ENCODE results near the gene AADAT.

Gene AADAT

GRCh38 chr4:170025523-170026252, 64.1 kb downstream of the AADAT start:
- Mint-ChIP-seq H3K4me1 (peaks cover 10% of the 10 kb centered on the region), H3K36me3 (no peaks in the 10 kb centered on the region), H3K27ac (peak overlapping the region; percentile 5), H3K27me3 (peaks cover 2% of the 10 kb centered on the region), H3K4me3 (peak overlapping the region; percentile 84), H3K9me3 (no peaks in the 10 kb centered on the region)

- Mint-ChIP-seq H3K36me3 (no peaks in the 10 kb centered on the region), H3K27ac (no peak overlapping the region), H3K4me3 (no peak overlapping the region), H3K9me3 (no peaks in the 10 kb centered on the region), H3K27me3 (no peaks in the 10 kb centered on the region), H3K4me1 (peaks cover under 1% of the 10 kb centered on the region)
Measured at GRCh38 chr4:170022211-170022610, 67.5 kb downstream of the AADAT start.

- Mint-ChIP-seq H3K27ac (no peak overlapping the region), H3K4me3 (no peak overlapping the region), H3K27me3 (no peaks in the 10 kb centered on the region), H3K4me1 (no peaks in the 10 kb centered on the region), H3K9me3 (no peaks in the 10 kb centered on the region), H3K36me3 (no peaks in the 10 kb centered on the region)
Measured at GRCh38 chr4:170017252-170017651, 72.5 kb downstream of the AADAT start.

- H3K27me3 Mint-ChIP-seq, result no peaks in the 10 kb centered on the region
Measured at GRCh38 chr4:170015285-170015684, 74.5 kb downstream of the AADAT start.

GRCh38 chr4:170014359-170015011, 75.3 kb downstream of the AADAT start:
- no peak overlapping the region for H3K27ac Mint-ChIP-seq
- no peaks in the 10 kb centered on the region for H3K9me3 Mint-ChIP-seq
- no peak overlapping the region for H3K4me3 Mint-ChIP-seq
- no peaks in the 10 kb centered on the region for H3K27me3 Mint-ChIP-seq
- no peaks in the 10 kb centered on the region for H3K36me3 Mint-ChIP-seq
- H3K4me1 Mint-ChIP-seq, result no peaks in the 10 kb centered on the region

More at GRCh38 chr4:170015285-170015684, 74.5 kb downstream of the AADAT start:
- Mint-ChIP-seq H3K27ac (no peak overlapping the region), H3K4me1 (no peaks in the 10 kb centered on the region), H3K9me3 (no peaks in the 10 kb centered on the region), H3K4me3 (no peak overlapping the region), H3K36me3 (no peaks in the 10 kb centered on the region)

- Mint-ChIP-seq H3K4me1 (peaks cover 7% of the 10 kb centered on the region), H3K36me3 (no peaks in the 10 kb centered on the region), H3K27ac (no peak overlapping the region), H3K9me3 (no peaks in the 10 kb centered on the region), H3K4me3 (no peak overlapping the region), H3K27me3 (peaks cover under 1% of the 10 kb centered on the region)
Measured at GRCh38 chr4:170012629-170012958, 77.2 kb downstream of the AADAT start.

GRCh38 chr4:170011921-170012628, 77.7 kb downstream of the AADAT start:
- H3K27me3 Mint-ChIP-seq, result peaks cover 1% of the 10 kb centered on the region
- H3K9me3 Mint-ChIP-seq, result no peaks in the 10 kb centered on the region
- H3K27ac Mint-ChIP-seq, result no peak overlapping the region
- peaks cover 7% of the 10 kb centered on the region for H3K4me1 Mint-ChIP-seq
- no peaks in the 10 kb centered on the region for H3K36me3 Mint-ChIP-seq
- H3K4me3 Mint-ChIP-seq, result no peak overlapping the region

Measured in activated naive CD4-positive, alpha-beta T cell treated with anti-CD3 and anti-CD28 coated beads, Interleukin-2, amount 50 U/mL, for 24 hours (primary cell).